NOMO-1 treated with dmso at 0.1 percent for 144 hours (cell line): ENCODE data around the gene CLEC16A.
"Not testable (repeated sequence)": the region's sequence is repeated elsewhere in the genome, so short reads cannot be mapped to it uniquely, and the experiment has no call there.

ENCODE experiments used
- DNase-seq: peaks from one replicate; lab custom pipeline; 2025; ENCODE audit not compliant: unreplicated experiment; lab: John Stamatoyannopoulos, UW

The CLEC16A gene

GRCh38 chr16:10939649-10940234 is 4.6 kb upstream of the CLEC16A start:
- DNase-seq, result no peak

DNA sequence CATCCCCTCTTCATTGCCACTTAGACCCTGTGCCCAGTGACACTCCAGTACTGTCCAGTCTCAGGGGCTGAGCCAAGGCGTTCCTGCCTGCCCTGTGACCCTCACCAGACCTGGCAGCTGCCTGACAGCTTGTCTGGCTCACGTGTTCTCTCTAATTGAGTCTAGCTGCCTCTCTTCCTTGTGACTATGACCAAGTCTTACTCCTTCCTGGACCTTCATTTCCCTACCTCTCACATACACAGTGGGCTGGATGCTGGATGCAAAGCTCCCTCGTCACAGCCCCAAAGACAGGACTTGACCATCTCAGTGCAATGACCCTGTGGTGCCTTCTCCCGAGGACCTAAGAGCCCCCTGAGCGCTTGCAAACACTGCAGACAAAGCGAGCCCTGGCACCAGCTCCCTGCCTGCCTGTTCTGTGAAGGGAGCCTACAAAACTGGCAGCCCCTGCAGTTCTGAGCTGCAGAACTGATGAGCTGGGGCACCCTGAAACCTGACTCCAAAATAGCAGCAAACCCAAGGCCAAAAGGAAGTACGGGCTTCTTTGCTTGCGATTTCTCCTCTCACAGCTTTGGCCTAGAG is 3.8 kb upstream of the CLEC16A start:
- no peak for DNase-seq

DNA sequence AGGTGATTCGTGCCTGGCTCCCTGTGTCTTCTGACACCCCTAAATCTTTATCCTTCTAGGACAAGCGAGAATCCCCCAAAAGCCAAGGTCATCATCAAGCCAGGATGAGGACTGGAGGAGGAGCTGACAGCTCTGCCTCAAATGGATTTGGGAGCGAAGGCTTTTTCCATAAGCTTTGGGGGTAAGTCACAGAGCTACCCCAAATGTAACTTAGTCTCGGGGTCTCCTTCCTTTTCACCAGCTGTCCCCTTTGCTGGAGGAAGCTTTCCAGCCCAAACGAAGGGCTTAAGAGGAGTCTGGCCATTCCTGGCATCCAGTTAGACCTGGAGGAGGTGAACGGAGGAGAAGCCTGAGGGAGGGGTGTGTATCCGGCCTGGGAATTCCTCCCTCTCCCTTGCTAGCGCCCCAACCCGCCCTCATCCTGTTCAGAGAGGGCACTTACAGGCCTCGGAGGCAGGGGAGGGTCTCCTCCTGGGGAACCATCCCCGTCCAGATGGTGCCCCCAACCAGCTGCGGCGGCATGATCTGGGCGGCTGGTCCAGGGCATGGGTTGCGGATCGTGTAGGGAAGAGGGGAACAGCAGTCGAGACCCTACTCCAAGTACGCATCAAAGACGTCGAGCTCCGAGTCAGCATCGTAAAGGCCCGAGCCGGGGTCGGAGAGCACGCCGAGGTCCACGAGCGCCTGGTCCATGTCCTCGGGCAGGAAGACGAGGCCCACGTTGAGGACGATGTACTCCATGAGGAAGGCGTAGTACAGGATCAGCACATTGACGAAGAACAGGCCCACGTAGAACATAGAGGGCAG is 3.0 kb upstream of the CLEC16A start:
- no peak for DNase-seq

- not testable (repeated sequence) for DNase-seq
Observed at GRCh38 chr16:10941935-10942351, 2.4 kb upstream of the CLEC16A start.

DNA sequence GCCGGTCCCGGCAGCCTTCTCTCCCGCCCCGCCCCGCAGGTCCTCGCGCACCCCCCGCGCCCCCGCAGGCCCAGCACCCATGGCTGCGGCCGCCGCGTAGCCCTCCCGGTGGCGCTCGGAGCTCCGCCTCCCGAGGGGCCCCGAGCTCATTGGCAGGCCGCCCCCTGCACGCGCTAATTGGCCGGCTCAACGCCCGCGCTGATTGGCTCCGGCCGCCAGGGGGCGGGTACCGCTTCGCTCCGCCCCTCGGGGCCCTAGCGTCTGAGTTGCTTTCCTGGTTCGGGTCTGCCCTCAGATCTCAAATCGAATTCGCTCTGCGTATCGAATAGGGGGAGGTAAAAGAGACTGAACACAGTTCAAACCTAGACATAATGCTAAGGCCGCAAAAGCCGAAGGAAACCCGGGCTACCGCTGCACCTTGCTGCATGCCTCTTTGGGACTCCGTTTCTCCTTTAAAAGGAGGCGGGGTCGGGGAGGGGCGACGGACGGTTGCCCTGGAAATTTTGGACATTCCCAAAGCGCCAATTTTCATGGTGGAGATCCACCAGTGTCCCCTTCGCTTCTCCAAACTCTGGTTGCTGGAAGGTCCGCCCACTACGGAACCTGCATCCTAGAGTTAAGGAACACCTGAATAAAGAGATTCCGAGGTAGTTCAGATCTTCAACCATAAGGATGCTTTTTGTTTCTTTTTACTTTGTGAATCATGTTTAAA is 1.9 kb upstream of the CLEC16A start, which contains the start of gene DEXI:
DEXI (minus strand) TSS at position 117 of the 712 bp plus-strand sequence. CDS start 463 bp downstream, outside the sequence.
- peak; percentile 89 for DNase-seq

DNA sequence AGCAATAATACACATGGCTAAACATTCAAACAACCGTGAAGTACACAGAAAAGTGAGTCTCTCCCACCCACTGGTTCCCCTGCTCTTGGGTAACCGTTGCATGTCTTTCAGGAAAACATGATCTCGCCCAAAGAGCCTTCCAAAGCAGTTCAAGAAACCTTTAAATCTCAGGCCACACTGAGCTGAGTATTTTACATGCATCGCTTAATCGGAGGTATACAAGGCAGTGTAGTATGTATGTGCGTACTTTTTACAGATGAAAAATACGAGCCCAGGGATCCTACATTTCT is 1.4 kb upstream of the CLEC16A start:
- DNase-seq, result no peak

- DNase-seq, result no peak
Observed at GRCh38 chr16:10945065-10945787, 862 bp downstream of the CLEC16A start.

GRCh38 chr16:10946308-10946707 is 1.9 kb downstream of the CLEC16A start:
- no peak for DNase-seq

DNA sequence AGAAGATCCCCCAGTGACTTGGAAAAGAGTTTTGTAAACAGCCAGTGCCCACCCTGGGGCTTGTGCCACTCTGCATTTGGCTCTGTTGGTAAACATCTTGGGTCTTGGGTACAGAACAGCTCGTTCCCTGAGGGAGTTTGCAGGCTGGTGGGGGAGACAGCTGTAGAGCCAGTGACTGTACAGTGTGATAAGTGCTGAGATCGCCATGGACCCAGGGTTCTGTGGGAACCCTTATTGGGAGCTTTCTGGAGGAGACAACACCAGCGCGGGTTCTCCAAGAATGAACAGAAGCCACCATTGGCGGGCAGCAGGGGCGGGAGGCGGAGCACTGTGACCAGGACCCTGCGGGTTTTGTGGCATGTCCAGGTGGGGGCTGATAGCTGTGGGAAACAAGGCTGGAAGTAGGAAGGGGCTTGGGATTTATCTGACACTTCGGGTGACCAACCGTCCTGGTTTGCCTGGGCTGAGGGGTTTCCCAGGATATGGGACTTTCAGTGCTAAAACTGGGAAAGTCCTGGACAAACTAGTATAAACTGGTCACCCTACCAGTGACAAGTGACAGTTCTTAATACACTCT is 2.9 kb downstream of the CLEC16A start:
- DNase-seq, result no peak

DNA sequence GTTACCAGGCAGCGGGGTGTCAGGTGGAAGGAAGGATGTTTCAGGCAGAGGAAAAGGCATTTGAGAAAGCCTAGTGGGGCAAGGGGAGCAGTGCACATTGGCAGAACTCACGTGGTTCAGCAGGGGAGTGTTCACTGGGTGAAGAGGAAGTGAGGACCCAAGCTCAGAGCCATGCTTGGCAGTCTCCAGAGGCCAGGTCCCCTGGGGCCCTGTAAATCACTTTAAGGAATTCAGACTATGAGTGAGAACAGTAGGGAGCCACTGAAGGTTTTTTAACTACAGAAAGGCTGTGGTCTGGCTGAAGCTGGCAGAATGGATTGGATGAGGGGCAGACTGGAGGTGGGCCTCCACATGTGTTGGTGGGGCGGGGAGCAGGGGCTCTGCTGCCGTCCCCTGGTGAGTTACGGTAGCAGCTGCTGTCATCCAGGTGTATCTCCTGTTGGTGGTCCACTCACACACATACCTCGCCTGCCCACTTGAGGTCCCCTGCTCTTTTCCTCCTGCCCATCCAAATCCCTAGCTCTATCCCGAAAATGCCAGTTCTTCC is 5.1 kb downstream of the CLEC16A start:
- peak; percentile 55 for DNase-seq

- no peak for DNase-seq
Observed at GRCh38 chr16:10950393-10950792, 6.0 kb downstream of the CLEC16A start.

DNA sequence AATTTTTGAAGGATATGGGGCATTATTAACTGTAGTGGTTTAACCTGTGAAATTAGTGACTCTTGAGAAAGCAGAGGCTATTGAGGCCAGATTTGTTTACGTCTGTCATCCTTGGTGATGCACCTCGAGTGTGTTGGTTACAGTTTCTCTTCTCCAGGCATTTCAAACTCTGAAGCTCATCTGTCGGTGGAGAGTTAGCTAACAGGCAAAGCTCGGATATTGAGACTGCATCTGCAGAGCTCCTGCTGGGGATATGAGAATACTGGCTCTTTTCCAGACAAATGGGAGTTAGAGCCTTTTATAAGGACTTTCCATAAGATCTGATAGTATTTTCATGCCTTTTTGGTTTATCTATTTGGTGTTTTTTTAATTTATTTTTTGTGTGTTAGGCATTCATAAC is 6.7 kb downstream of the CLEC16A start:
- DNase-seq, result no peak

DNA sequence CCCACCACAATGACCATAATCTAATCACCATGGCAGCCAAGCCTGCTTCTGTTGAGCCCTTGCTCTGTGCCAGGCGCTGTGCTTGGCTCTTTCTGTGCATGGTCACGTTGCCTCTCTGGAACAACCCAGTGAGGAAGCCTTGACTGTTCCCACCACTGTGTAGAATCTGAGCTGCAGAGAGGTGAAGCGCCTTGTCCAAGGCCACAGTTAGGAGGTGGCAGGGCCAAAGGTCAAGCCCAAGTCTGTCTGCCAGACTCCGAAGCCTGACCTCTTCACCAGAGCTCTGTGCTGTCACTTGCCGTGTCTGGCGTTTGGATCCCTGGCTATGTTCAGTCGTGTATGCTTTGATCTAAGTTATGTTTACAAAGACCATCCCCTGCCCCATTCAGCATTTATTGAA is 10.5 kb downstream of the CLEC16A start:
- no peak for DNase-seq

DNA sequence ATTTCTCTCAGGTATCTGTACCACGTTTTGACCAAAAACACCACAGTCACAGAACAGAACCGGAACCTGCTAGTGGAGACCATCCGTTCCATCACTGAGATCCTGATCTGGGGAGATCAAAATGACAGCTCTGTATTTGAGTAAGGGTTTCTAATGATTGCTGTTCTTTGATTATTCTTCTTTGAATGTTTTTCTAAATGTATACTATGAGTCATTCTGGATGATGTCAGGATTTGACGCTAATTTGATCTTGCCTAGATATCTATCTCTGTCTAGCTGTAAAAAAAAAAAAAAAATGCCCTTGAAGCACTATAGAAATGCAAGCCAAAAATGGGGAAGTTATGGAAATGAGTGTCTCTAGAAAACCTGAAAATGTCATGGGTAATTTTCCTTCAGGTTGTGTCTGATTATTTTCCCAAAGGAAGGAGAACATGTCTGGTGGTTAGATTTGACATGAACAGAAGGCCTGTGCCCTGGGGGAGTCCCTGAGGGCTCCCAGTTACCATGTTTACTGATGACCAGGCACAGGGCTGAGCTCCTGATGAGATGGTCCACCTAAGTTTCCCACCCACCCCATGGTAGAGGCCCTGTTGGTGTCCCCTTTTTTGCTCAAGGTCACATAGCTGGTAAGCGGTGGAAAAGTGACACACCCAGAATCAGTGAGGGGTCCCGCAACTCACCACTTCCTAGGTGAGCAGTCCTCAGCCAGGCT is 13.6 kb downstream of the CLEC16A start:
- DNase-seq, result no peak

DNA sequence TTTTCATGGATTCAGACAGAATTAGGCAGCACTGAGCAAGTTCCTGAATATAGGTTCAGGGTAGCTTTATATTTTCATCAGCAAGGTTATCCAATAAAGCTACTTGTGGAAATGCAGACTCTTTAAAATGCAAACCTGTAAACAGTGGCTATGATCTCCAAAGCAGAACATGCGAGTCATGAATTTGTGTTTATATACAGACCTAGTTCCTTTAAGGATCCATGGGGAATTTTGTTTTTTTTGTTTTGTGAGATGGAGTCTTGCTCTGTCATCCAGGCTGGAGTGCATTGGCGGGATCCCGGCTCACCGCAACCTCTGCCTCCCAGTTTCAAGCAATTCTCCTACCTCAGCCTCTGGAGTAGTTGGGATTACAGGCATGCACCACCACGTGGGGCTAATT is 14.8 kb downstream of the CLEC16A start:
- DNase-seq, result no peak

DNA sequence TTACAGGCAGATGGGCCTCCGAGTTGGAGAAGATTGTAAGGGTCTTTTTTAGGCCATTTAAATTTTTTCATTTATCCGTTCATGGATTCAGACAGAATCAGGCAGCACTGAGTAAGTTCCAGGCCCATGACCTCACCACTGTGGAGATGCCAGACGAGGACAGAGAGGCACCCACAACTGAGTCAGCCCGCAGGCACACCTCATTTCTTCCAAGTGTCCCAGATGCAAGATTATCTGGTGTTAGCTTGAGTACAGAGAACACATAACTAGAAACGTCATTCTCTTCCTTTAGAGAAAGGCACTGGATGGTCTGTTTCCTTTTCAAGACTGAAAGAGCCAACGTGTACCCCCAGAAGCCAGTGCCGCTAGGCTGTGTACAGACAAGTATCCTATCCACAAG is 16.9 kb downstream of the CLEC16A start:
- no peak for DNase-seq

DNA sequence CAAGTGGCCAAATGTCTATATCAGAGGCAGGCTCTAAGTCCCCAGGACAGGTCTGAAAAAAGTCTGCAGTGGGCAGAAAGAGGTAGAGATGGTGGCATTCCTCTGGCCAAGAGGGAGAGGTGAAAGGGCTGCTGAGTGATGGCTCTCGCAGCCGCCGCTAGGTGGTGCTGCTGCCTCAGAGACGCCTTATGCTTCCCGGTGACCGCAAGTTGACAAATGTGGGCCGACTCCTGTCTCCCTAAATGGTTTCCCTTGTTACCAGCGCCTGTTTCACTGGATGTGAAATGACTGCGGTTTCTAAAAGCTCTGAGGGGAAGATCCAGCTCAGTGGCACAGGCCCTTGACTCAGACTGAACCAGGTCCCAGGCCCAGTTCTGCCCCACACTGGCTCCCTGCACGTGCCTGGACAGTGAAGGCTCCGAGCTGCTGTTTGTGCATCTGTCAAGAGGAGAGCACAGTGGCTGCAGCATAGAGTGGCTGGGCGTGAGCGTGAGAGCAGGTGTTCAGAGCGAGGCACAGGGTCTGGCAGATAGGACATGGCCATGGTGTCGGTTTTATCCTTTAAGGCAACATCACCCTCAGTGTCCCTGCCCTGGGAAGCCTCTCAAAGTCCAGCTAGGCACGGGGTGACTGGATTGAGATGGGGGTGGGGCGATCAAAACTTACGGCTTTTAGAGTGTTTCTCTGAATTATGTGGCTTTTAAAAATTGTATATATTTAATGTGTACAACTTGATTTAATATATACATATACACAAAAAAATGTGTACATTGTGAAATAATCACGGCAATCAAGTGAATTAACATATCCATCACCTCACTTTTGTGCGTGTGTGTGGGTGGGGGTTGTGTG is 19.9 kb downstream of the CLEC16A start:
- DNase-seq, result peak; percentile 62

GRCh38 chr16:10964891-10965326 is 20.5 kb downstream of the CLEC16A start:
- DNase-seq, result no peak
